Measurements from ENCODE around the gene VAPA.

VAPA gene

DNA sequence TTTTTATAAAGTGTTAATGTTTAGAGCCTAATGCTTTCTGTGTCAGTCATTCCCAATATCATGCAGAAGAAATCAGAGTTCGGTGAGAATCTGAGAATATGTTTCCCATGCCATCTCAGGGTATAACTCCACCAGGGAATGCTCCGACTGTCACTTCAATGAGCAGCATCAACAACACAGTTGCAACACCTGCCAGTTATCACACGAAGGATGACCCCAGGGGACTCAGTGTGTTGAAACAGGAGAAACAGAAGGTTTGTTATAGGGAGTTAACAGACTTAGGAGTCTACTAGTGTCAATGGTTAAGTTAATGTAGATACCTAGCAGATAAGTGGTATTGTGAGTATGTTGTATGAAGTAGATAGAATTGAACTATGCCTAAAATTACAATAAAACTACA lies 31.0 kb downstream of the VAPA start:
- peak; percentile 35 to 57 for DNase-seq

DNA sequence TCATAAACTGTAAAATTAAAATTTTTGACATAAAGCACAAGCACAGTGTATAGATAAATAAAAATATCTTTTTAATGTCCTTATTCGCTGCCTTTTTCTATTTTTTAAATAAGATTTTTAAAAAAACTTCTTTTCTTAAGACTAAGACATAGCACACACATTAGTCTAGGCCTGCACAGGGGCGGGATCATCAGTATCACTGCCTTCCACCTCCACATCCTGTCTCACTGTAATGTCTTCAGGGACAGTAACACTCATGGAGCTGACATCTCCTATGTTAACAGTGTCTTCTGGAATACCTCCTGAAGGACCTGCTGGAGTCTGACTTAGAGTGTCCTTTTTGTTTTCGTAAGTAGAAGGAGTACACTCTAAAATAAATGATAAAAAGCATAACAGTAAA lies 33.0 kb downstream of the VAPA start:
- no peak for DNase-seq

DNA sequence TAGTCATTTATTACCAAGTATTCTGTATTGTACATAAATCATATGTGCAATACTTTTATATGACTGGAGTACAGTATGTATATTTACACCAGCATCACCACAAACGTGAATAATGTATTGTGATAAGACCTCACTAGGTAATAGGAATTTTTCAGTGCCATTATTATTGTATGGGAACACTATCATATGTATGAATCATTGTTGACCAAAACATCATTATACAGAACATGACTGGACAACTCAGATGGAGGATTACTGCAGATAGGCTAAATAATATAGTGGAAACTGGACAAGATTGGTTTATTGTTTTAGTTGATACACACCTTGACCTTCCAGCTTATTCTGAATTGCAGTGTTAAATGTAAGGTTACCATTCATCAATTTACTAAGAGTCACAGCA lies 33.4 kb downstream of the VAPA start:
- DNase-seq = no peak

DNA sequence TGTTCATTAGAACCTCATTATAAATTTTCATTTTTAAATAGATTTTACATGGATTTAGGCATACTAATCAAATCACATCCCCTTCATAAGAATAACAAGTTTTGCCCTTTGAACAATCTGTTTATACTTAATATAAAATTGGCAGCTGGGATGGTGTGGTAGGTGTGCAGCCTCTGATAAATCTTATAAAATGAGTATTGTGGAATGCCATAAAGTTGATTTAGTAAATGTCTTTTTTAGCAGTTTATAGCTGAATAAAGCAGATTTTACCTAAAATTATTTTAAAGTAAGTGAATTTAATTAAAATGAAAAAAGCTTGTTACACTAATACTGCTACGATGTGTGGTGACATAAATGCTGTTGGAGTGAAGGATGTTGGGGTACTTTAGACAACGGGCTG lies 35.5 kb downstream of the VAPA start:
- no peak for DNase-seq

DNA sequence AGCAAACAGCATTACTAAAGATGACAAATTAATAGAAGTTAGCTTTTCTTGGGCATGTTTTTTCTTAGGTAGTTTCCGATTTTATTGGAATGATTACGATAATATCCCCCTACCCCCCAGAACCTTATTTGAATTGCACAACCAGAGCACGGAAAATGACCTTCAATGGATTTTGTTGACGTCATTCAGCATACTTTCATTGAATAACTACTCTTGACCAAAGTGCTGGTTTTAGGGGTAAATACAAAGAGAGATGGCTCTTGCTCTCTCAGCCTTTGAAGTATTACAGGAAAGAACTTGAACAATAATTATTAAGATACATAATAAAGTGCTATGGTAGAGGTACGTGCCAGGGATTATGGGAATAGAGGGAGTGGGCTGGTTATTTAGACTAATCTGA lies 36.0 kb downstream of the VAPA start:
- no peak for DNase-seq

DNA sequence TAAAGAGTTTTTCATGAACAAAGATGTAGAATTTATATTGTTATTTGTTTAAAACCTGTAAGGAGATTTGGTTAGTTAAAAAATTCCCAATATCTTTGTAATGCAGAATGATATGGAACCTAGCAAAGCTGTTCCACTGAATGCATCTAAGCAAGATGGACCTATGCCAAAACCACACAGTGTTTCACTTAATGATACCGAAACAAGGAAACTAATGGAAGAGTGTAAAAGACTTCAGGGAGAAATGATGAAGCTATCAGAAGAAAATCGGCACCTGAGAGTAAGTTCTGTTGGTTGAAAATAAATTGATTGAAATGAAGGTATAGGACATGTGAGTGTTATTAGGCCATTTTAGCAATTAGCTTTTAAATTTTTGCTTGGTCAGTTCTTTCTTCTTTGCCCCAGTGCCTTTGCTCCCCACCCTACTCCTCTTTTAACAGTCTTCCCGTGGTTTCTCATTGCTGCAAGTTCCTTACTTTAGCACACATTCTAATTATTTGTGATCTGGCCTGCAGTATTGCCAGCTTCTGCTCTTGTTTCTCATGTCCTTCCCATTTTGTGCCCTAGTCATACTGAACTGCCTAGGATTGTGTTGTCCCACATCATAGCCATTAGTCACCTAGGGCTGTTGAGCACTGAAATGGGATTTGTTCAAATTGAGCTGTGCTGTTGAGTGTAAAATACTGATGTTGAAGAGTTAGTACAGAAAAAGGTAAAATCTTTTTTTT lies 36.6 kb downstream of the VAPA start:
- DNase-seq = no peak

DNA sequence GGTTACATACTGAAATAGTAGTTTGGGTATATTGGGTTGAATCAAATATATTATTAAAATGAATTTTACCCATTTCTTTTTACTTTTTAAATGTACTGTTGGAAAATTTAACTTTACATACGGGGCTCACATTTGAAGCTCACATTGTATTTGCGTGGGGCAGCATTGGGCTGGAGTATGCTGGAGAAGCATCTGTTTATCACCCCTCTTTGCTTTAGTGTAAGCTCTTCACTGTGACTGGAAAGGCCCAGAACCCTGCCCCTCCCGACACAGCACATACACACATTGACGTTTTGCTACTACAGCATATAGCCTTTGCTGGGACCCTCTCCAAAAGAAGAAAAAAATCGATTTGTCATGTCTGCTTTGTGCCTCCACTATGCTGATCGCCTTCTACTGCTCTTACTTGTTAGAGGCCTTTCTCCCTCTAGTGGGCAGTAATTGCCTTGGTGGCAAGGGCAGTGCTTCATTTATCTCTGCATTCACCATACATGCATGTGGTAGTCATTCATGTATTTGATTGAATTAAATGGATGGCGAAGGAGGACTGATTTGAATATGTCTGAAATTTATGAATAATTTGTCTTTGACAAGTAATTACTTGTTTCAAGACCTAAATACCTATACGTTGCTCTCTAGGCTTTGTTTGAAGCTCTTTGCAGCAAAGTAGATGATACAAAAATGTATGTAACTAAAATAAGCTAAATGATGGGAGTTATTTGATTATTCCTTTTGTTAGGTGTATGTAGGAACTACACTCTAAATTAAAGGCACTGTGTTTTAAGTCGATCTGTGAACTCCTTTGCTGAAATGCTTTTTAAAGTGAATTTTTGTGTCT lies 37.4 kb downstream of the VAPA start:
- DNase-seq = no peak

DNA sequence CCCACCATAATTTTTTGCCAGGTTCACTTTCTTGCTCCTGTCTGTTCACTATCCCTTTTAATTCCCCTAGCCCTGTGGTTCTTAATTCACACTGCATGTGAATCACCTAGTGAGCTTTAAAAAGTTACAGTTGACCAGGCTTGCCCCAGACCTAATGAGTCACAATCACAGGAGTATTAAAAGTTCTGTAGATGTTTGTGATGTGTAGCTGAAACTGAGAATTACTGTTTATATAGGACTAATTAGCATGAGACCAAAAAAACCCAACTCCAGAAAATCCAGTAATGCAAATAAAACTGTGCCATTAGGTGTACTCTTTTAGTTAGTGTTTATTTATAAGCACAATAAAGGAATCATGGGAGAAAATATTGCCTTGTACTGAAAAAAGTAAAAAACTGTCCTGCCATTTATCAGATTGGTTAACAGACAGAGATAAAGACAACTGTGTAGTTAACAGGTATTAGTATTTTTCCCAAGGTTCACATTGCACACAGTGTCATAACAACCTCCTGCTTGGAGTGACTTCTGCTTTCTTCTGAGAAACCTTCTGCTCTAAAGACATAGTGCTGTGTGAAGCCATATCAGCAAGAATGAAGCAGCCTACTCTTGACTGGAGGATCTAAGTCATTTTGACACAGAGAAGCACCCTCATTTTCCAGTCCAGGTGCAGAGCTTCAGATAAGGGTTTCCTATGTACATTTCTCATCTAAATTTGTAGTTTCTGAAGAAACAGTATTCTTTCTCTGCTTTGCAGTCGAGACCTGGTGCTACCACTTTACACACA lies 39.0 kb downstream of the VAPA start:
- no peak for DNase-seq

DNA sequence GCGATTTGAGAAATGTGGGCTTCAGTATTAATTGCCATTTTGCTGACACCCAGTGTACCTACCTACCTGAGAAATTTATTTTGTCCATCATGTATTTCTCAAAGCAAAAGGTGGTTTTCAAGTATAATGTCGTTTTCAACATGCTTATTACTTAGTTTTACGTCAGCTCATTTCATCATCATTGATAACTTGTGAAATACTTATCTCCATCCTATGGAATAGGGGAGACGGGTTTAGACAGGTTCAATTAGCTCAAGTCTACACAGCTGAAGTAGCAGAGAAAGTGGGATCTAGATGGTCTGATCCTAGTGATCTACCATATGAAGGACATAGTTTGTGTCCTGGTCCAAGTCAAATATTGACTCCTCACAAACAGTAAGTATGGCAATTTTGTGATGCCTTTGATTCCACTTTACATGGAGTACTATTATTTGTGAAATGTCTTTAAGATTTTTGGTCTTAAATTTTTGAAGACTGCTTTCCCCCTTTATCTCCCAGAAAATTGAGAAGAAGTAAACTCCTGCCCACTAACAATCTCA lies 45.1 kb downstream of the VAPA start:
- no peak for DNase-seq

DNA sequence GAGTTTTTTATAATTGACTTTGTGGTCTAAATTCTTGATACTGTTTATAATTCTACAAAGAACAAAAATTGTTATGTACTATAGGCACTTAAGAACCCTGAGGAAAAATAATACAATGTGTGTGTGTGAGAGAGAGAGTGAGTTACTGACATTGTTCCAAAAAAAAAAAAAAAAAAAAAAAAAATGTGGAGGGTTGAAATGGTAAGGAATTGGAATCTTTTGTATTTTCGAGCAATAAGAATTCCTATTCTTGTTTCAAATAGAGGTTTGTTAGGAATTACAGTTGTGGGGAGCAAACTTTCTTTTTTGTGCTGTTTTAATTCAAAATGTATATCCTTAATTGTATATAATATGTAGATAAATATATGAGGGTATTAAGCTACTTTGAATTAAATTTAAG lies 45.7 kb downstream of the VAPA start:
- DNase-seq = no peak

DNA sequence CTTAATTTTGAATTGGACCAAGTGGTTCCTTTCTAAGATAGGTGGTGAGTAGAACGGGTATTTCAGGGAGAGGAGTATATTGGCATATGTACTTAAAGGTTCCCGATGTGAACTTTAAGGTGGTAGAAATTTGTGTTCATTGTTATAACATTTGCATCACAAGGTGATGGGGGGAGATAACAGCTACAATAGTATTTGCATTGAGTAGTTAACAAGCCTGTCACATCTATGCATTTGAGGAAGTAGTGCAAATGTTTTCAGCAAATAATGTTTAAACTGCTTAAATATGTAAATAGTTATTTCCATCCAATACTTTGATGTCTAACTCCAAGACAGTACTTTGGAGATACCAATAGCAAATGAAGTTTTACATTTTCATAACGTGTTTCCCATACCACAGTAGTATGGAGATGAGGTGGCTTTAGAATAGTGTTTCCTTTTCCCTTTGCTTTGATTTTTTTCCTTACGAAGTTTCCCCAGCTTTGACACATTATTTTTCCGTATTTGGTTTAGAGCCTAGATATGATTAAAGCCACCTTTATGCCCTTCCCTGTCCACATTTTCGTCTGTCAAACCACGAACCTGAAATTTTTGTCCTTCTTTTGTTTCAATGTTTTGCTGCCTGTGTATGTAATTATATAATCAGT lies 46.6 kb downstream of the VAPA start:
- no peak for DNase-seq

DNA sequence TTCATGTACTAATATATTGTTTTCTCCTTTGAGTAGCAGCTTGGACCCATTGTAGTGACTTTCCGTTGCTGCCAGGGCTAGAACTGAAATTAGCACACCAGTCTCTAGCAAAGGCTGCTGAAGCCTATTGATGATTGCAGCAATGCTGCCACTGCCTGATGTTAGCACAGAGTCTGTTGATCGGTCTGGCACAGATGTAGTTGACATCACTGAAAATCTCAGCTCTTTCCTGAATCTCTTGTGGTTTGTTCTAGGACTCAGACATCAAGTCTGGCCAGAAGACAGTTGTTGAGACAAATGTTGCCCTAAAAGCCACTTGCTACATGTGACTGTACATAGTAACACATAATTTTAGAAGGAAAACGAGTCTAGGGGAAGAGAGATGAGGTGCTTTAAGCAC lies 47.2 kb downstream of the VAPA start:
- DNase-seq = no peak

DNA sequence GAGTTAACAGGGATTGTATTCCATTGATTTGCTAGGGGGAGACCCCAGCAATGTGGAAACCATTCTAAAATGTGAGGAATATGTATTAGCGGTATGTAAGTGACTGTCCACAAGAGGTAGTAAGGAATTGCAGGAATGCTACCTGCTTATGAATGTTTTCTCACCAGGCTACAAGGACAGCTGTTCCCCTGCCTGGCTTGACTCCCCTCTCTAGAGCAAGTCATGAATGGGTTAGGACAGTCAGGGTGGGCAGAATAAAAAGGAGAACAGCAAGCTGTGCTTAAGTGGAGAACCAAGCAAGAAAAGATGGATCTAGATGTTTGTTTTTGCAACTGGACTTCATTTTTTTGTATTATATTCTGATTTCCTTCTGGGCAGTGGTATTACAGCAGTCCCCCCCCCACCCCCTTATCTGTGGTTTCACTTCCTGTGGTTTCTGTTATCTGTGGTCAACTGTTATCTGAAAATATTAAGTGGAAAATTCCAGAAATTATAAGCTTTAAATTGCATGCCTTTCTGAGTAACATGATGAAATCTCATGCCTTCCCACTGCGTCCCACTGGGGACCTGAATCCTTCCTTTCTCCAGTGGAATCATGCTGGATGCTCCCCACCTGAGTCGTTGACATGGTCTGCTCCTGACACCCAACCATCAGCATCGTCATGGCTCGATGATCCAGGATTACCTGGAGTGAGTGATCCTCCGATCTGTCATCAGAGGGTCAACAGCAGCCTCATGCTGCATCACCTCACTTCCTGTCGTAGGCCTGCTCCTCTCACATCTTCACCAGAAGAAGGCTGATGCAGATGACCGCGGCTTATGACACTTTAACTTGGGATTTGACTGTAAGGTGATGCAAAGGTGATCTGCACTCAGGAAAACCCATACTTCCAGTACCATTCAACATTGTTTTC lies 52.2 kb downstream of the VAPA start:
- no peak for DNase-seq

DNA sequence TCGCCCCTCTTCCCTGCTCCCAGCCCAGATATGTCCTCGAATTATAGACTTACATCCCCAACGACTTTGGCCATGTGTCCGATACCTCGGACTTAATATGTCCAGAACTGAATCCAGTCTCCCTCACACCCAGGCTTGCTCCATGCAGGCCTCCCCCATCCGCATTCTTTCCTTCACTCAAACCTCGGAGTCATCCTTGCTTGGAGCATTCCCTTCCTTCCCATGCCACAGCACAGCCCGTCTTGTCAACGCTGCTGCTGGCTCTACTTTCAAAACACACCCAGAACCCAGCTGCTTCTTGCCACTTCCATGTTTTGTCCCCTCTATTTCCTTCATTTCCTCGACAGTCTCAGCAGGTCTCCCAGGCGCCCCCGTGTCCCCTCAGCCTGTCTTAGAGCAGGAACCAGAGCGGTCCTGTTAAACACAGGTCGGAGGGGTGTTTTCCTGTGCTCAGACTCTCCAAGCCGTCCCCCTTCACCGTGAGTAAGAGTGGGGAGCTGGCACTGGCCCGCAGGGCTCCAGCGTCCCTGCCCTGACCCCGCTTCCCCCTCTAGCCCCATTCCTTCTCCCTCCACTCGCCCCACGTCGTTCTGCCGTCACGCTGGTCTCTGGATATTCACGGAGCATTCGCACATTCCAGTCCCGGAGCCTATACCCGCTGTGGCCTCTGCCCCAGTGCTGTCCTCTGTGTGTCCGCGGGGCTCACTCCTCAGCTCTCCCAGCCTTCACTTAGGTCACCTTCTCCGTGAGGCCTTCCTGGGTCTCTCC lies 54.4 kb downstream of the VAPA start:
- no peak for DNase-seq

DNA sequence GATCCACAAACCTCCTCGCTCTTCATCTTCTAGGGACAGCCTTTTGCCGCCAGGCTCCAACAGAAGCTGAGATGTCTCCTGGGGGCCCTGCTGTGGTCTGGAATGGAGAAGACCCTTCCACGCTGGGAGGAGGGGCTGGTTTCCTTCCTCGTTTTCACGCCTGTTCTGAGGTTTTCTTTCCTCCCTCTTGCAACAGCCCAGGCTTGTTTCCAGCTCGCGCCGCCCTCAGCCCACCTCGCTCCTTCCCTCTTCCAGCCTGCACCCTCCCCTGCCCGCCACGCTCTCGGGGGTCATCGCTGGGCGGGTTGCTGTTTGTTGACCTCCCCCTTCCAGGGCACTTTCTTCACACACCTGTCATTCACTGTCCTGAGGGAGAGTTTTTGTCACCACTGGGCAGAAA lies 55.4 kb downstream of the VAPA start:
- DNase-seq = no peak

DNA sequence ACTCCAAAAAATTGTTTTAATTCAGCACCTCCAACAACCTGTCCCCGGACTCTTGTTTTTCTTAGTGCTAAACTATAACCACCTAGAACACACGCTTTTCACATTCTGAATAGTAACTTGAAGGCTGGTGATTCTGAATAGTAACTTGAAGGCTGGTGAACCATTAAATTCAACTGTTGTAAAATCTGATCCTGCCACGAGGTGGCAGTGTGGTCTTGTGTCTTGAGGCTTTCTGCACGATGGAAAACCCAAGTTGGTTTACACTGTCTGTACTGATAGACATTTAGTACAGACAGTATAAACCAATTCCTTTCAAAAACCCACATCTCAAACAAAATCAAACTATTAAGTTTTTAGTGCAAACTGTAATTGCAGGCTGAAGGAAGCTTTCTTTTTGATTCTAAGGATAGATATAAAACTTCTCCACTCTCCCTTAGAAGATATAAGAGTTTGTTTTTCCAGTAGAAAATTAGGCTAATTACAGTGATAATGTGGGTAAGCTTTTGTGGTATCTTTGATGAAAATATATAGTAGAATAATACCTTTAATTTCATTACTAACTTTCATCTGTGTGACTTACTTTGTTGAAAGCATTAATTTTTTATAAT lies 57.6 kb downstream of the VAPA start:
- DNase-seq = peak; percentile 35 to 65

DNA sequence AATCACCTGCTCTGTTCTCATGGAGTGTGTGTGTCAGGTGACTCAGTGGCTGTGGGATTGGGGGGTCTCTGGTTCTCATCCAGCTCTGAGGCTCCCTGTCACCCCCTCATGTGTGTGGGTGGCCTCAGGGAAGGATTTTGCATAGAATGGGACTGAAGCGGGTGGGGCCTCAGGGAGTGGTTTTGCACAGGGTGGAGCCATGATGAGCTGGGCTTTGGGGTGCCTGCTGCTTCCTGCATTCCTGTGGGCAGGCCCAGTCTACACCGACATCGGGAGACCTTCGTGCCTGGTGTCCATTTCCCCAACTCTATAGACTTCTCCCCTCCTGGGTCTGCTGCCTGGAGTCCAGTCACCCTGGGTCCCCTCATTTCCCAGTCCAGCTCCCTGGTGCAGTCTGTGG lies 59.7 kb downstream of the VAPA start:
- no peak for DNase-seq

DNA sequence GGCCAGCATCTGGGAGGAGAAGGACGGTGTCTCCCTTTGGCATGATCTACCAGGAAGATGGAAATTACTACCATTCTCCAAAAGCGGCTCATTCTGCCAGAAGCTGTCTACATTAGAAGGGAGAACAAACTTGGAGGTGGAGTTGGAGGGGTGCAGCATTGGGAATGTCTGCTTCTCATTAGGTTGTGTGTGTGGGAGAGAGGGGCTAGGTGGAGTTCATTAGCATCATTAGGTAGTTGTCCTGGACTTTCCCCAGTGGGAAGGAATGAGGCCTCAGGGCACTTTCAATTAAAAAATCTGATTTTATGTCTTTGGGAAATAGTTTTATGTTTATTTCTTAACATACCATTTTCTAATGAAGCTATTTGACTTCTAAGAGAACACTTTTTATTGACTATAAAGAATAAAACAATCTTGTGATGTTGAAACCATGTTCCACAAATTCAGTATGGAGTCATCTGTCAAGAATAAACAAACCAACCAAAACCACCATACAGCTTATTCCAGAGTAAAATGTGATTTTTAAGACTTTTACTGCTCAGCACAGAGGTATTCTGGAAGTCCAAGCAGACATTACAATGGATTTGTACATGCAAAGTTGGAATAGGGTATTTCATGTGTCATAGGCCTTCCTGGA lies 60.6 kb downstream of the VAPA start:
- DNase-seq = no peak

DNA sequence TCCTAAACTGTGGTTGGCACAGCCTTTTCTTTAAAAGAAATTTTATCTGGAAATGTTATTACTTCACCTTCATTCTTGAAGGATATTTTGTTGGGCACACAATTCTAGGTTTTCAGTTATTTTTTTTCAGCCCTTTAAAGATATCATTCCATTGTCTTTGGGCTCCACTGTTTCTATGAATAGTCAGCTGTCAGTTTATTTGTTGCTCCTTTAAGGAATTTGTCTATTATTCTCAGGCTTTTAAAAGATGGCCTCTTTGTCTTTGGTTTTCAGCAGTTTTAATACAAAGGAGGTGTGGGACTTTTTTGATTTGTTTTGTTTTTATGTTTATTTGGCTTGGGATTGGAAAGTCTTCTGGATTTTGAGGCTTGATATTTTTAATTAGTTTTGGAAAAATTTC lies 61.8 kb downstream of the VAPA start:
- no peak for DNase-seq

DNA sequence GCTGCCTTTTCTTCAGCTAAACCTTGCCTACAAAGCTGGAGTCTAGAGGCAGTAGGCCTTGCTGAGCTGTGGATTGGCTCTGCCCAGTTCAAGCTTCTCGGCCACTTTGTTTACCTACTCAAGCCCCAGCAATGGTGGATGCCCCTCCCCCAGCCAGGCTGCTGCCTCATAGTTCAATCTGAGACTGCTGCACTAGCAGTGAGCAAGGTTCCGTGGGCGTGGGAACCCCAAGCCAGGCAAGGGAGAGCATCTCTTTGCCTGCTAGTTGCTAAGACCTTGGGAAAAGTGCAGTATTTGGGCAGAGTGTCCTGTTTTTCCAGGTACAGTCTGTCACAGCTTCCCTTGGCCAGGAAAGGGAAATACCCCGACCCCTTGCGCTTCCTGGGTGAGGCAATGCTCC lies 68.9 kb downstream of the VAPA start:
- no peak for DNase-seq
